Astrocyte (in vitro differentiated cells and primary cell): ENCODE measurements around the gene LRSAM1.

Source experiments
- CTCF ChIP-seq: IDR thresholded peaks from 2 replicates; pipeline ENCODE4 v1.5.1; 2011; ENCODE audit warnings: low read depth, mild to moderate bottlenecking, inconsistent platforms, low read length, moderate library complexity; ENCODE audit not compliant: insufficient read depth
- EZH2 ChIP-seq: IDR thresholded peaks from 2 replicates; pipeline ENCODE4 v1.6.1; 2012; ENCODE audit warnings: mild to moderate bottlenecking, low read length, inconsistent platforms; ENCODE audit not compliant: insufficient read depth

DNA sequence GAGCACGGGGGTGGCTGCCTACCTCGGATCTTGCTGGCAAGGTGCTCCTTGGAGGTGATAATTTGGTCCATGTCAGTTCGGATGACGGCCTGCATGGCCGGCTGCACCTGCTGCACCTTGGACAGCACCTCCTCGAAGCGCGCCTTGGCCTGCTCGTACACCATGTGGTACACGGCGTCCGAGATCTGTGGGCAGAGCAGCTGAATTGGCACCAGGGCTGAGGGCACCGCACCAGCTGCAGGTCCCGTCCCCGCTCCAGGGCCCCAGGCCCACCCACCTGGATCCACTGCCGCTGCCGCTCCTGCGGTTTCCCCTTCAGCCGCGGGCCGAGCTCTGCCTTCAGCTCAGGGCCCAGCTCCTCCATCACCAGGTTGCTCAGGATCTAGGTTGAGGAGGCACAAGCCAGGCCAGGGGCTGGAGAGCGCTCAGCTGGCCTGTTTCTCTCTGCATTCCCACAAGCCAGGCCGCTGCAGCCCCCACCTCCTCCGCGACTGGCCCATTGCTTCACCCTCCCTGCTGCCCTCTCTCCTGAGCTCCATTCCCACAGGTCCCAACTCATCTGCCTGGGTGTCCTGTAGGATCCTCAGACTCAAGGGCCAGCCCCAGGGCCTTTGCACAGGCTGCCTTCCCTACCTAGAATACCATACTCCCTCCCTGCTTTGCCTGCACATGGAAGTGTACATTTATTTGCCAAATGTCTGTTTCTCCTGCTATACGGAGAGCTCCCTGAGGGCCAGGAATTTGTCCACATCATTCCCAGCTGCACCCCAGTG is 65.7 kb downstream of the LRSAM1 start:
- TF ChIP-seq CTCF (no peak), EZH2 (no peak)
